Endothelial cell of umbilical vein (primary cell): ENCODE results near the gene BAD. TPM values are rescaled to one million over a fixed set of nuclear protein-coding genes. Genes with fewer than 3 reads are reported as not detected.

Experiments used
- BruUV-seq: library from RNA; stranded (reverse); fragments of 400-500 nt; replicated peaks from 2 replicates; lab custom pipeline; 2021; lab: Mats Ljungman, UMichigan
- CTCF ChIA-PET: fragments of 300-600, 350-600 bp; sonication (Branson Sonifier 250); formaldehyde crosslinking; loops from one replicate; lab custom pipeline; 2021; ENCODE audit warnings: antibody characterized with exemption, inconsistent platforms; lab: Charles Lee
- POLR2A ChIA-PET: fragments of 300-600, 350-600 bp; sonication (Branson Sonifier 250); formaldehyde crosslinking; loops from one replicate; lab custom pipeline; 2021; ENCODE audit warnings: antibody characterized with exemption, inconsistent platforms; lab: Charles Lee
- DNase-seq: peaks from one replicate; pipeline ENCODE4 v3.0.0-alpha.2; 2011; ENCODE audit warnings: low read depth, low spot score
- FAIRE-seq: peaks from 2 replicates; lab custom pipeline; 2011; peaks lifted over from hg19 to GRCh38; lab: Jason Lieb, UNC
- H2AFZ ChIP-seq: 2 replicates; pipeline ENCODE4 v1.6.0; 2012; ENCODE audit warnings: low read depth, low read length, control low read depth, inconsistent platforms
- H3K27ac ChIP-seq: 2 replicates; pipeline ENCODE4 v1.5.1; 2011; ENCODE audit warnings: low read depth, mild to moderate bottlenecking, control low read depth, low read length, moderate library complexity; ENCODE audit not compliant: insufficient read depth
- H3K27me3 ChIP-seq, 2 experiments: 2 replicates each; pipeline versions ENCODE4 v1.6.0 to v1.6.1; 2011; ENCODE audit warnings: low read length in 2 of 2, mixed read lengths in 1 of 2; ENCODE audit not compliant: control insufficient read depth in 2 of 2, insufficient read depth in 2 of 2
- H3K36me3 ChIP-seq, 2 experiments: 2 replicates in 1 of 2; 3 replicates in 1 of 2; pipeline ENCODE4 v1.5.1; 2011; ENCODE audit warnings: low read length in 2 of 2, mild to moderate bottlenecking in 1 of 2, moderate library complexity in 1 of 2; ENCODE audit not compliant: control insufficient read depth in 2 of 2, insufficient read depth in 2 of 2; ENCODE audit errors: extremely low read depth in 1 of 2
- H3K4me1 ChIP-seq: 3 replicates; pipeline ENCODE4 v1.5.1; 2011; ENCODE audit warnings: mild to moderate bottlenecking, low read length; ENCODE audit not compliant: control insufficient read depth, insufficient read depth; ENCODE audit errors: extremely low read depth
- H3K4me2 ChIP-seq: 2 replicates; pipeline ENCODE4 v1.6.1; 2011; ENCODE audit warnings: low read length, control low read depth, mixed read lengths; ENCODE audit not compliant: insufficient read depth
- H3K4me3 ChIP-seq, 3 experiments: fragments of 200-600 bp in 1 of 3; sonication (generic), shearing (Covaris generic) in 1 of 3; replicated peaks in 1 of 3; 2 replicates each; pipeline ENCODE4 v1.5.1; 2011 to 2016; ENCODE audit warnings: control low read depth in 3 of 3, low read length in 3 of 3, mild to moderate bottlenecking in 2 of 3, inconsistent platforms in 1 of 3, low read depth in 1 of 3, moderate library complexity in 1 of 3; ENCODE audit not compliant: insufficient read depth in 1 of 3
- H3K79me2 ChIP-seq: 2 replicates; pipeline ENCODE4 v1.6.0; 2012; ENCODE audit warnings: low read length, inconsistent platforms; ENCODE audit not compliant: control insufficient read depth, insufficient read depth
- H3K9ac ChIP-seq: replicated peaks from 2 replicates; pipeline ENCODE3; 2011; ENCODE audit warnings: low read length, control low read depth; ENCODE audit not compliant: insufficient read depth; ENCODE audit errors: extremely low read depth
- H3K9me1 ChIP-seq: replicated peaks from 3 replicates; pipeline ENCODE4 v1.6.0; 2011; ENCODE audit warnings: mild to moderate bottlenecking, low read length; ENCODE audit not compliant: control insufficient read depth, insufficient read depth; ENCODE audit errors: extremely low read depth
- H3K9me3 ChIP-seq: replicated peaks from 2 replicates; pipeline ENCODE4 v1.5.1; 2012; ENCODE audit warnings: low read length, inconsistent platforms; ENCODE audit not compliant: control insufficient read depth, insufficient read depth
- H4K20me1 ChIP-seq: replicated peaks from 2 replicates; pipeline ENCODE3; 2011; ENCODE audit warnings: mild to moderate bottlenecking, low read length; ENCODE audit not compliant: control insufficient read depth, insufficient read depth; ENCODE audit errors: extremely low read depth
- CTCF ChIP-seq, 2 donors: IDR thresholded peaks; 1 replicate in 1 of 2; 2 replicates in 1 of 2; pipeline ENCODE4 v1.5.1; 2011; ENCODE audit warnings: low read length in 2 of 2, mild to moderate bottlenecking in 2 of 2, moderate library complexity in 2 of 2, control low read depth in 1 of 2, inconsistent platforms in 1 of 2, low read depth in 1 of 2; ENCODE audit not compliant: insufficient read depth in 1 of 2; ENCODE audit errors: extremely low read depth in 1 of 2
- EZH2 ChIP-seq: IDR thresholded peaks from 2 replicates; pipeline ENCODE4 v1.6.1; 2012; ENCODE audit warnings: borderline replicate concordance, low read depth, mild to moderate bottlenecking, moderate library complexity, low read length, inconsistent platforms; ENCODE audit not compliant: severe bottlenecking
- FOS ChIP-seq: IDR thresholded peaks from 2 replicates; pipeline ENCODE4 v1.6.1; 2011; ENCODE audit warnings: mild to moderate bottlenecking, low read length, moderate library complexity, borderline replicate concordance; ENCODE audit not compliant: insufficient read depth
- GATA2 ChIP-seq: IDR thresholded peaks from 2 replicates; pipeline ENCODE4 v1.7.0; 2011; ENCODE audit warnings: low read depth, mild to moderate bottlenecking, moderate library complexity, mixed read lengths, low read length; ENCODE audit not compliant: insufficient read length, insufficient read depth
- JUN ChIP-seq: IDR thresholded peaks from 2 replicates; pipeline ENCODE4 v1.6.1; 2011; ENCODE audit warnings: borderline replicate concordance, low read depth; ENCODE audit not compliant: insufficient read length, insufficient read depth
- MAX ChIP-seq: IDR thresholded peaks from 2 replicates; pipeline ENCODE4 v1.6.1; 2011; ENCODE audit not compliant: insufficient read depth, insufficient read length
- MYC ChIP-seq: IDR thresholded peaks from one replicate; pipeline ENCODE4 v1.6.1; 2011; ENCODE audit warnings: mild to moderate bottlenecking, low read depth, low read length
- POLR2A ChIP-seq: IDR thresholded peaks from 2 replicates; pipeline ENCODE4 v1.6.1; 2012; ENCODE audit warnings: low read depth, mild to moderate bottlenecking, control low read depth, low read length
- POLR2AphosphoS5 ChIP-seq: IDR thresholded peaks from 2 replicates; pipeline ENCODE4 v1.6.1; 2012; ENCODE audit warnings: low read depth, mild to moderate bottlenecking, control low read depth, low read length, moderate library complexity; ENCODE audit not compliant: insufficient read depth
- dilution Hi-C: fragments of 300-500 bp; cut with MboI; formaldehyde crosslinking; loops from one replicate; pipeline ENCODE4 v1.15.0; 2019; ENCODE audit warnings: low sequenced_read_pairs; ENCODE audit not compliant: extremely low pct_ligation_motif_present
- intact Hi-C: fragments of 100-400 bp; cut with micrococcal nuclease; formaldehyde crosslinking; loops from one replicate; pipeline ENCODE4 v1.10.0; 2022
- polyA plus RNA-seq, 4 experiments: library from polyadenylated mRNA; depleted of rRNA in 3 of 4; stranded (reverse) in 3 of 4; unstranded in 1 of 4; fragments of >200 nt; gene quantifications; 2 replicates each; pipeline versions ENCODE4 v1.2.1 to v1.2.3, GENCODE V29; 2011 to 2012; ENCODE audit warnings: missing spikeins in 1 of 4
- total RNA-seq: library from RNA; stranded (reverse); gene quantifications from 2 replicates; pipeline ENCODE4 v1.2.3, GENCODE V29; 2021

BAD gene
- total and polyA plus RNA-seq, 2 donors (not counting 3 experiments of a cell fraction or from before 2014, with no cell fraction given), result 65.3 to 88.0 TPM

- H3K36me3 ChIP-seq, result no peaks in the 10 kb centered on the region
- no peak overlapping the region for H3K4me3 ChIP-seq
- no peak for DNase-seq
- no peak overlapping the region for H3K27ac ChIP-seq
- H3K4me1 ChIP-seq, result peaks cover 5% of the 10 kb centered on the region
- no peaks in the 10 kb centered on the region for H3K9me3 ChIP-seq
- H3K9ac ChIP-seq, result no peak overlapping the region
- intact Hi-C loops (no loop called here), dilution Hi-C loops (no loop called here)
- no peaks in the 10 kb centered on the region for H3K9me1 ChIP-seq
- POLR2A ChIA-PET, result no interaction called here
- H2AFZ ChIP-seq, result no peak overlapping the region
- FAIRE-seq, result no peak
- BruUV-seq, result no TSS peak
- H3K27me3 ChIP-seq, result peaks cover 67 to 90% of the 10 kb centered on the region in 2 experiments
- TF ChIP-seq EZH2, result no peak
- no peak for TF ChIP-seq FOS
- TF ChIP-seq JUN, result no peak
- TF ChIP-seq POLR2AphosphoS5, result no peak
- TF ChIP-seq POLR2A, result no peak
- no peak for TF ChIP-seq MAX
- TF ChIP-seq CTCF (IDR thresholded peaks at IDR 0.05; ENCODE audit: extremely low read depth in 1 of 2, insufficient read depth in 1 of 2, low read depth in 1 of 2, low read length in 2 of 2), result no peak
- TF ChIP-seq GATA2, result no peak
- no peak for TF ChIP-seq MYC
- no peaks in the 10 kb centered on the region for H4K20me1 ChIP-seq
- CTCF ChIA-PET, result interaction anchor here (0.7 kb wide), 1 partner anchor 10 kb away, joined by 4 read pairs; the partner anchor contains the start of gene ESRRA
- no peaks in the 10 kb centered on the region for H3K79me2 ChIP-seq
- no peak overlapping the region for H3K4me2 ChIP-seq
Observed at GRCh38 chr11:64294774-64295173, 10.3 kb upstream of the BAD start.
